ENCODE results near the gene MVD.
A peak's percentile ranks its signal among the peaks of the same experiment; 100 is the strongest.
"Not testable (repeated sequence)": the region's sequence is repeated elsewhere in the genome, so short reads cannot be mapped to it uniquely, and the experiment has no call there.

The MVD gene

GRCh38 chr16:88685156-88686061, 22.5 kb upstream of the MVD start:
- peak; percentile 70 for DNase-seq (ENCODE audit: insufficient read length, low spot score)
- peak; percentile 38 for FAIRE-seq

- no peak for DNase-seq (ENCODE audit: insufficient read length, low spot score)
- FAIRE-seq = no peak
Observed at GRCh38 chr16:88684569-88685155, 21.8 kb upstream of the MVD start.

GRCh38 chr16:88681709-88682451, 19.0 kb upstream of the MVD start:
- DNase-seq (ENCODE audit: insufficient read length, low spot score) (no peak), FAIRE-seq (no peak)

- no peak for FAIRE-seq
- DNase-seq (ENCODE audit: insufficient read length, low spot score) = no peak
Observed at GRCh38 chr16:88681084-88681680, 18.3 kb upstream of the MVD start.

- FAIRE-seq = no peak
- no peak for DNase-seq (ENCODE audit: insufficient read length, low spot score)
Observed at GRCh38 chr16:88680554-88681083, 17.7 kb upstream of the MVD start.

DNA sequence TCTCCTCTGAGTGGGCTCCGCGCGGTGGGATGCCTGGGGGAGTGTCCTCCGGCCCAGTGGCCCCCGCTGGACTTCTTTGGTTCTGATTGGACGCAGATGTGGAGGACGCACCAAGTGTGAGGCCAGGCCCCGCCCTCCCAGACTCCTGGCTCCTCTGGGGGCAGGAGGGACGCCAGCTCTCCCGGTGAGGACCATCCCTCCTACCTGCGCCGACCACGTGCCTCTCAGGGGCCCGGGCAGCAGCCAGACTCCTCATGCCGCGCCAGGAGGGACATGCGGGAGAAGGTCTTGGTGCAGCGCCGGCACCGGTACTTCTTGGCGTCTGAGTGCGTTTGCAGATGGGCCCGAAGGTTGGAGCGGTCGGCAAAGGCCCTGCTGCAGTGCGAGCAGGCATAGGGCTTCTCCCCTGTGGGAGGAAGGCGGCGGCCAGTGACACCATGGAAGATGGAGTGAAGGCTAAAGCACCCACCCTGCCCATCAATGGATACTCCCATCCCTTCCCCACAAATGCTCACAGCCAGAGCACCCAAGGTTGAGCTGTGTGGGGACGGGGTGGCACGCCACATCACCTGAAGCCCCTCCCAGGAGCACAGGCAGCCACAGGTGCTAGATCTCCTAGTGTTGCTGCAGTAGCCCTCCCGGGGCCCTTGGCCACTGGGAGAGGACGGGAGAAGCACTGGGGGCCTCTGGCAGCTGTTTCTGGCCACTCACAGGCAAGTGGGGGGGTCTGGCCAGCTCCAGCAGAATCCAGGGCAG, 15.5 kb upstream of the MVD start:
- no peak for DNase-seq (ENCODE audit: insufficient read length, low spot score)
- FAIRE-seq = no peak

GRCh38 chr16:88677721-88678120, 14.8 kb upstream of the MVD start:
- DNase-seq (ENCODE audit: insufficient read length, low spot score) (no peak), FAIRE-seq (no peak)

- DNase-seq (ENCODE audit: insufficient read length, low spot score) = no peak
- FAIRE-seq = no peak
Observed at GRCh38 chr16:88676502-88677242, 13.8 kb upstream of the MVD start.

GRCh38 chr16:88673716-88674379, 11.0 kb upstream of the MVD start:
- FAIRE-seq (no peak), DNase-seq (ENCODE audit: insufficient read length, low spot score) (no peak)

- DNase-seq (ENCODE audit: insufficient read length, low spot score) (no peak), FAIRE-seq (no peak)
Observed at GRCh38 chr16:88672776-88673175, 9.9 kb upstream of the MVD start.

DNA sequence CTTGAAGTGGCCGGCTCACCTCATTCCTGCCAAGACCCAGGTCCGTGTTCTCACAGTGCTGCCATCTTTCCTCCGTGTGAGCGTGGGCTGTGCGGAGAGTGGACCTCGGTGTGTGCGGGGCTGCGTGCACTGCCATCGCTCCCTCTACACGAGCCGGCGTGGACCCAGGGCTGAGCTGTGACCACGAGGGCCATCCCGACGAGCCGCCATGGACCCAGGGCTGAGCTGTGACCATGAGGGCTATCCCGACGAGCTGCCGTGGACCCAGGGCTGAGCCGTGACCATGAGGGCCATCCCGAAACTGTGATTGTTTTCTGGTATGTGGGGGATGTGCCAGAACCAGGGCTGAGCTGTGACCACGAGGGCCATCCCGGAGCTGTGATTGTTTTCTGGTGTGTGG, 8.9 kb upstream of the MVD start:
- no peak for DNase-seq (ENCODE audit: insufficient read length, low spot score)
- no peak for FAIRE-seq

DNA sequence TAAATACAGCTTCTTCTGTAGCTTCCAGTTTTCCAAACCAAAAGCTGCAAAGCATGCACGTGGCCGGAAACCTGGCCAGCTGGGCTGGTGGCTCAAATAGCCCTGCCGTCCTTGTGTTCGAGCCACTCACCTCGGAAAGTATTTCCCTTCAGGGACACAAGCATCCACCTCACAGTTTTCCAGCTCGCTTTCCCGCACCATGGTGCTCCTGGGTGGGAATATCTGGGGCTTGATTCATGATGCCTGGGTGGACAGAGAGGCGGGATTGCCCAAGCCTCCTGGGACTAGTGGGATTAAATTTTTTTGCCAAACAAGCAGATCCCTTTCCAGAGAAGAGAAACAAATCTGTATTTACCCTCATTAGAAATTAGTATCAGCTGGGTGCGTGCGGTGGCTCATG, 7.1 kb upstream of the MVD start:
- FAIRE-seq = no peak

DNA sequence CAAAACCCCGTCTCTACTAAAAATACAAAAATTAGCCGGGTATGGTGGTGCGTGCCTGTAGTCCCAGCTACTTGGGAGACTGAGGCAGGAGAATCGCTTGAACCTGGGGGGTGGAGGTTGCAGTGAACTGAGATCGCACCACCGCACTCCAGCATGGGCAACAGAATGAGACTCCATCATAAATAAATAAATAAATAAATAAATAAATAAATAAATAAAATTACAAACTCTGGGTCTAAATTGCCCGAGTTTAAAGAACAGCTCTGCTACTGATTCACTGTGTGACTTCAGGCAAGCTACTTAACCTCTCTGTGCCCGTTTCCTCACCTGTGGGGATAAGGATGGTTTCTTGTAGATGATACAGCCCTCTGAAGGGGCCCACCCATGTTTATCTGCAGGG, 6.6 kb upstream of the MVD start:
- DNase-seq (ENCODE audit: insufficient read length, low spot score); FAIRE-seq: not testable (repeated sequence)

More for the DNA sequence above, 7.1 kb upstream of the MVD start:
- DNase-seq (ENCODE audit: insufficient read length, low spot score) = no peak

- no peak for FAIRE-seq
- no peak for DNase-seq (ENCODE audit: insufficient read length, low spot score)
Observed at GRCh38 chr16:88667461-88667860, 4.6 kb upstream of the MVD start.

- FAIRE-seq (no peak), DNase-seq (ENCODE audit: insufficient read length, low spot score) (no peak)
Observed at GRCh38 chr16:88665570-88665969, 2.7 kb upstream of the MVD start.

DNA sequence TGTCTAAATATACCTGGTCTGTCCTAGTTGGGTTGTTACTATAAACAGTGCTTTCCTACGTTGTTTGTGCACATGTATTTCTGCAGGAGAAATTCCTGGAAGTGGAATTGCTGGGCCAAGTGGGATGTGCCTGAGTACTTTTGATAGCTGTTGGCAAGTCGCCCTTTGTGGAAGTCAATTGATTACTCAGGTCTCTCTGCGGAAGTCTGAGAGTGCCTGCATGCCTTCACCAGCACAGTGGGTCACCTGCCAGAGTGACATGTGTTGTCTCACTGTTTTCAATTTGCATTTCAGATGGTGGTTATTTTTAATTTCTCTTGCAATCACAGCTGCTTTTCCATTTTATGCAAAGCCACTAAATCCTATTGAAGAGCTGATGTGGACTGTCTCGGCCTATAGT, 2.3 kb upstream of the MVD start:
- no peak for FAIRE-seq
- DNase-seq (ENCODE audit: insufficient read length, low spot score) = no peak

DNA sequence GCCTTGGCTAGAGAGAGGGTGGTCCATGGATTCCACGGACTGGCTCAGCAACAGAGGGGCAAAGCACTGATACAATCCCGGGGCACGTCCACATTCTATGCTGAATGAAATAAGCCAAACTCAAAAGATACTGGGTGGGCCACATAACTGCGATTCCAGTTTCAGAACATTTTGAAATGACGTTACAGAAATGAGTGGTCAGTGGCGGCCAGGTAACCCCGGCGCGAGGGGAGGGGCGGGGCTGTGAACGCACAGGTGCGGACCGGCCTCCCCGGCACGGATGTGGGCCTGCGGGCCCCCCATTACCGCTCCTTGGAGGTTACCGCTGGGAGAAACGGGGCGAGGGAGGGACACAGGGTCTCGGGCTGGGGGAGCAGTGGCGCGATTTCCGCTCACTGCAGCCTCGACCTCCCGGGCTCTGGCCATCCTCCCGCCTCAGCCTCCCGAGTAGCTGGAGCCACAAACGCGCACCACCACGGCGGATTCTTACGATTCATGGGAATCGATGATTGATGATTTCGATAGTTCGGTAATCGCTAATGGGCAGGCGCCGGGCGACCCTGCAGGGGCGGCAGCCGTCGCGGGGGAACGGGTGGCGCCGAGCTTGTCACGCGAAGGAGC, 559 bp downstream of the MVD start:
- DNase-seq (ENCODE audit: insufficient read length, low spot score) = no peak
- no peak for FAIRE-seq

DNA sequence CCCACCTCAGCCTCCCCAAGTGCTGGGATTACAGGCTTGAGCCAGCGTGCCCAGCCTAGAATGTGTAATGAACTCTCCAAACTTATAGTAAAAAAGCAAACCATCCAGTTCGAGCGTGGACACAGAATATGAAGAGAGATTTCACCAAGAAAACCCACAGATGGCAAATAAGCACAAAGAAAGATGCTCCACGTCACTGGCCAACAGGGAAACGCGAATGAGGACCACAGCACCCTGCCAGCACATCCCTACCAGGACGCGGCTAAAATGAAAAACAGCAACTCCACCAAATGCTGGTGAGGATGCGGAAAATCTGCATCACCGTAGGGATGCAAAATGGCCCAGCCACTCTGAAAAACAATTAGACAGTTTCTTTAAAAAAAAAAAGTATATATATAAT, 1.4 kb downstream of the MVD start:
- DNase-seq (ENCODE audit: insufficient read length, low spot score) (no peak), FAIRE-seq (no peak)

GRCh38 chr16:88659160-88659559, 3.7 kb downstream of the MVD start:
- DNase-seq (ENCODE audit: insufficient read length, low spot score) = no peak
- FAIRE-seq = no peak
